Glomerular endothelial cell (primary cell): Measurements from ENCODE around the gene TASOR. TPM values are rescaled to one million over a fixed set of nuclear protein-coding genes. Genes with fewer than 3 reads are reported as not detected.

ENCODE experiments used
- DNase-seq: peaks from one replicate; pipeline ENCODE4 v3.0.0-alpha.2; 2011; ENCODE audit warnings: low read depth, low spot score; ENCODE audit errors: extremely low read depth
- total RNA-seq: library from RNA; depleted of rRNA; stranded (reverse); fragments of >200 nt; gene quantifications from 2 replicates; pipeline ENCODE4 v1.2.3, GENCODE V29; 2015

TASOR gene
- total RNA-seq, 1 donor from 2014 or later: 46.3 TPM

- DNase-seq: no peak
These were observed 6.2 kb upstream of the TASOR start for GRCh38 chr3:56689303-56689702.

- no peak for DNase-seq
These were observed 5.1 kb upstream of the TASOR start for GRCh38 chr3:56688191-56688590.

- DNase-seq: no peak
These were observed 964 bp upstream of the TASOR start for GRCh38 chr3:56684029-56684428.

GRCh38 chr3:56682462-56683121 is 473 bp downstream of the TASOR start:
- DNase-seq: peak; percentile 9

GRCh38 chr3:56681984-56682461 is 1.0 kb downstream of the TASOR start:
- DNase-seq: peak; percentile 12

DNA sequence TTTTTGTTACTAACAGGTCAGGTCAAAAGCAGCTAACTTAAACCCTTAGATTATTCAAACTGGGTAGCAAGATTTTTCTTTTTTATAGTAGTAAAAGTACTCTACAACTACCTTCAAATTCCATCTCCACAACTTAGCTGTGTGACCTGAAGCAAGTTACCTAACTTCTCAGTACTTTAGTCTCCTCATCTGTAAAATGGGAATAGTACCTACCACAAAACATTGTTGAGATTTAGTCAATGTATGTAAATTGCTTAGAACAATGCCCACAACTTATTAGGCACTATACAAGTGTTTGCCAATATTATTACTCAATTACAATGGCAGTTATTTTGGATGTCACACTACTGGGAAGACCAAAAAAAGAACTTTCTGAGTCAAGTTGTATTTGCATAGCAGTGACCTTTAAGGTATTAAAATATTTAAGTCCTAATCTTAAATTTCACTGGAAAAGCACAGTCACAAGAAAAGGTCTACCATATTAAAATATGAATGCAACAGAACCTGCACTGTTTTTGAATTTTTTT is 2.9 kb downstream of the TASOR start:
- DNase-seq: no peak

DNA sequence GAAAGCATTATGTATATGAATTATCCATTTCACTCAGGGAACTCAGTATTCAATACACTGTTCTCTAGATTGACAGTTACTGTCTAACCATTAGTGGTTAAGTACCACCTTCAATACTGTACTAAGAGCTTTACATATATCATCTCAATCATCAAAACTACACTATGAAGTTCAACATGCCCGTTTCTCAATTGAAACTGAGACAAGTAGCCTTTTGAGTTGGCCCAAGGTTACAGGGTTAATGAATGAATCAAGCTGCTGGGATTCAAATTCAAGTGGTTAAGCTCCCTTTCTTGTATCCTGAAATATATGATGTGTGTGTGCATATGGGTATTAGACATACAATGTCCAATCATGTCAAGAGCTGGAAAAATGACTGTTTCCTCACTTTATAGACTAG is 5.8 kb downstream of the TASOR start:
- DNase-seq: no peak

GRCh38 chr3:56673781-56674457 is 9.1 kb downstream of the TASOR start:
- no peak for DNase-seq

GRCh38 chr3:56667973-56668579 is 15.0 kb downstream of the TASOR start:
- no peak for DNase-seq

DNA sequence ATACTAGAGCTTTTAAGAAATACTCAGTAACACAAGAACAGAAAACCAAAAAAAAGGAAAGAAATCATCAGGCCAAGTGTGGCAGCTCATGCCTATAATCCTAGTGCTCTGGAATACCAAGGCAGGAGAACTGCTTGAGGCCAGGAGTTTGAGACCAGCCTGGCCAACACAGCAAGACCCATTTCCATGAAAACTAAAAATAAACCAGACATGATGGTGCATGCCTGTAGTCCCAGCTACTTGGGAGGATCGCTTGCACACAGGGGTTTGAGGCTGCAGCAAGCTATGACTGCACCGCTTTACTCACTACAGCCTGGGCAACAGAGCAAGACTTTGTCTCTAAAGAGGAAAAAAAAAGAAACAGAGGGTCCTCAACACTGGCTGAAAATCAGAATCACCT is 18.2 kb downstream of the TASOR start:
- DNase-seq: no peak

- no peak for DNase-seq
These were observed 27.4 kb downstream of the TASOR start for GRCh38 chr3:56655709-56656108.

DNA sequence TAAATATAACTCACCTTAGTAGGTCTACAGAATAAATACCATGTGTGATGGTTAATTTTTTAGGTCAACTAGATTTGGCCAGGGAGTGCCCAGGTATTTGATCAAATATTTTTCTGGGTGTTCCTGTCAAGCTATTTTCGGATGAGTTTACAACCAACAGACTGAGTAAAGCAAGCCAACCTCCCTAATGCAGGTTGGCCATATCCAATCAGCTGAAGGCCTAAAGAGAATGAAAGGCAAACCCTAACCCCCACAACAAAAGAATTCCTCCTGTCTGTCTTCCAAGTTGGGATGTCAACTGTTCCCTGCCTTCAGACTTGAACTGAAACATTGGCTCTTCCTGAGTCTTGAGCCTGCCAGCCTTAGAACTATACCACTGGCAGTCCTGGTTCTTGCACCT is 28.6 kb downstream of the TASOR start:
- no peak for DNase-seq

GRCh38 chr3:56645407-56645806 is 37.7 kb downstream of the TASOR start:
- no peak for DNase-seq

DNA sequence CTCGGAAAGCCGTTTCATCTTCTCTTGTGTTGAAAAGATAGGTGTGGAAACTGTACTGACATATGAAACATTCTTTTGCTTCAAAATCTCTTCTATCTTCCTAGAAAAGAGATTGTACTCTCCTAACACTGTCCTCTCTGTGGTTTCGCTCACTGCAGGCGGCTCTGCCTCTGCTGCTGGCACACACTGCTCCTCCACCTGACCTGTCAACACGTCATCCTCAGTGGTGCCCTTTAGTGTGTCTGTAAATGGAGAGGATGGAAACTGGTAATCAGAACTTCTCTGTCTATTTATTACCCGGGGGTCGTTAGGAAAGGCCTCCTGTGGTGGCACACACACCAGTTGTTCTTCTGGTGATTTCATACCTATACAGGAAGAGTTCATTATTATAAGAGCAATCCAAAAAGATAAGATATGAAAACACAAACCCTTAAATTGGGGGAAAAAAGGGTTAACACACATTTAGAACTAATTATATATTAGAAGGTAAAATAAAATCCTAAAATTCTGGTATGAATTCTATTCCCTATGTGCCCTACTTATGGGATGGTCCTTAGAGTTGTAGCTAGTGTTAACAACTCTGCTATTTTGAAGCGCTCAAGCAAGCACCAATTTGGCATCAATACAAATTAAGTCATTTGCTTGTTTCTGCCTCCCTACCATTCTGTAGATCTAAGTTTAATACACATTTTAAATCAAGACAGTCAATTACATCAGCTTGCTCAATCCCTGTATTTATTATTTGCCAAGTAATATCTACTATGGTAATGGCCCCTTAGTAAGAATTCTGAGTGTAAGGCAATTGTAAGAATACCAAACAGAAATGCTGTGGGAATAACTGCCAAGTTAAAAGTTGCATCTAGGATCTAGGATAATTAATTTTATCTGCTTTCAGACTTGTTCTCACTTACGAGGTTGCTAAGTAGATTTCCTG is 49.2 kb downstream of the TASOR start:
- DNase-seq: no peak

Other genes with a start within 250 kb of the TASOR start
- 0.19 and 1.3 TPM in 2 replicates for gene ERC2, start 214.8 kb downstream of the TASOR start, total RNA-seq
- 4.3 and 20.1 TPM in 2 replicates for gene CCDC66, start 126.1 kb downstream of the TASOR start, total RNA-seq
- gene ARHGEF3, start 118.7 kb upstream of the TASOR start, total RNA-seq: 13.4 and 24.6 TPM in 2 replicates